Caco-2 (cell line): Measurements from ENCODE around the gene PELI1. TPM values are rescaled to one million over a fixed set of nuclear protein-coding genes. Genes with fewer than 3 reads are reported as not detected.

Experiments used
- BruUV-seq: library from RNA; stranded (reverse); fragments of 400-500 nt; replicated peaks from 2 replicates; lab custom pipeline; 2021; lab: Mats Ljungman, UMichigan
- CTCF ChIA-PET: fragments of 300-600 bp; sonication (Branson Sonifier 250); formaldehyde crosslinking; loops from one replicate; lab custom pipeline; 2022; ENCODE audit warnings: antibody characterized with exemption; lab: Charles Lee
- POLR2A ChIA-PET: fragments of 300-600 bp; sonication (Branson Sonifier 250); formaldehyde crosslinking; loops from one replicate; lab custom pipeline; 2022; ENCODE audit warnings: antibody characterized with exemption; lab: Charles Lee
- DNase-seq, 2 experiments: peaks; one replicate each; pipeline versions ENCODE4 v3.0.0 to v3.0.0-alpha.2; 2020 to 2022
- H3K27me3 ChIP-seq: replicated peaks from 2 replicates; pipeline ENCODE4 v1.6.0; 2011; ENCODE audit warnings: low read length; ENCODE audit not compliant: control insufficient read depth, insufficient read depth
- H3K36me3 ChIP-seq: 2 replicates; pipeline ENCODE4 v1.5.1; 2011; ENCODE audit warnings: low read length; ENCODE audit not compliant: control insufficient read depth, insufficient read depth
- H3K4me1 ChIP-seq: fragments of 250-450 bp; sonication (Bioruptor Pico); 2 replicates; pipeline ENCODE4 v1.5.1; 2020; ENCODE audit warnings: mild to moderate bottlenecking
- H3K4me3 ChIP-seq: 2 replicates; pipeline ENCODE4 v1.5.1; 2011; ENCODE audit warnings: low read depth, mild to moderate bottlenecking, control low read depth, low read length
- H3K9me3 ChIP-seq: fragments of 250-450 bp; sonication (Bioruptor Pico); 2 replicates; pipeline ENCODE4 v1.5.1; 2020; ENCODE audit warnings: mild to moderate bottlenecking, moderate library complexity
- H3K27ac Mint-ChIP-seq: one replicate; pipeline ENCODE4 v1.8.0; 2022; ENCODE audit warnings: mixed read lengths; ENCODE audit not compliant: unreplicated experiment
- H3K27me3 Mint-ChIP-seq: one replicate; pipeline ENCODE4 v1.8.0; 2022; ENCODE audit warnings: mixed read lengths; ENCODE audit not compliant: insufficient read depth, unreplicated experiment
- H3K36me3 Mint-ChIP-seq: one replicate; pipeline ENCODE4 v1.8.0; 2022; ENCODE audit warnings: mild to moderate bottlenecking, mixed read lengths; ENCODE audit not compliant: insufficient read depth, unreplicated experiment
- H3K4me1 Mint-ChIP-seq: one replicate; pipeline ENCODE4 v1.8.0; 2022; ENCODE audit warnings: low read depth, mixed read lengths; ENCODE audit not compliant: unreplicated experiment
- H3K4me3 Mint-ChIP-seq: one replicate; pipeline ENCODE4 v1.8.0; 2022; ENCODE audit warnings: mild to moderate bottlenecking, moderate library complexity, mixed read lengths; ENCODE audit not compliant: unreplicated experiment
- H3K9me3 Mint-ChIP-seq: one replicate; pipeline ENCODE4 v1.8.0; 2022; ENCODE audit warnings: mixed read lengths; ENCODE audit not compliant: unreplicated experiment
- intact Hi-C: fragments of 100-400 bp; cut with micrococcal nuclease; formaldehyde crosslinking; loops from one replicate; pipeline ENCODE4 v1.10.0; 2022; ENCODE audit not compliant: unreplicated experiment
- total RNA-seq: library from RNA; stranded (reverse); gene quantifications from 2 replicates; pipeline ENCODE4 v1.2.3, GENCODE V29; 2022
- TF ChIP-seq, protein P1 (sequence below), 2 experiments: fragments of 200-600 bp in 1 of 2; IDR thresholded peaks; 1 replicate in 1 of 2; 2 replicates in 1 of 2; pipeline versions ENCODE4 v1.5.1 to v1.8.0; 2011 to 2022; ENCODE audit warnings: antibody characterized with exemption in 1 of 2, control low read depth in 1 of 2, inconsistent platforms in 1 of 2, low read depth in 1 of 2, low read length in 1 of 2, mild to moderate bottlenecking in 1 of 2, moderate library complexity in 1 of 2; ENCODE audit not compliant: insufficient read depth in 1 of 2, severe bottlenecking in 1 of 2, unreplicated experiment in 1 of 2

The PELI1 gene
- total RNA-seq, 1 experiment from 2014 or later, result 64.1 TPM

GRCh38 chr2:64133354-64133753, 10.9 kb downstream of the PELI1 start:
- Histone ChIP-seq H3K36me3 (no peaks in the 10 kb centered on the region), H3K4me1 (peaks cover 40% of the 10 kb centered on the region), H3K4me3 (no peak overlapping the region), H3K27me3 (no peaks in the 10 kb centered on the region), H3K9me3 (no peaks in the 10 kb centered on the region)
- no peak for DNase-seq
- ChIA-PET POLR2A (no interaction called here), CTCF (no interaction called here)
- Mint-ChIP-seq H3K27ac (no peak overlapping the region), H3K9me3 (no peaks in the 10 kb centered on the region), H3K4me3 (no peak overlapping the region), H3K36me3 (peaks cover 39% of the 10 kb centered on the region), H3K4me1 (peaks cover 42% of the 10 kb centered on the region), H3K27me3 (no peaks in the 10 kb centered on the region)
- intact Hi-C loops, result no loop called here
- no TSS peak for BruUV-seq
- TF ChIP-seq, protein P1, sequence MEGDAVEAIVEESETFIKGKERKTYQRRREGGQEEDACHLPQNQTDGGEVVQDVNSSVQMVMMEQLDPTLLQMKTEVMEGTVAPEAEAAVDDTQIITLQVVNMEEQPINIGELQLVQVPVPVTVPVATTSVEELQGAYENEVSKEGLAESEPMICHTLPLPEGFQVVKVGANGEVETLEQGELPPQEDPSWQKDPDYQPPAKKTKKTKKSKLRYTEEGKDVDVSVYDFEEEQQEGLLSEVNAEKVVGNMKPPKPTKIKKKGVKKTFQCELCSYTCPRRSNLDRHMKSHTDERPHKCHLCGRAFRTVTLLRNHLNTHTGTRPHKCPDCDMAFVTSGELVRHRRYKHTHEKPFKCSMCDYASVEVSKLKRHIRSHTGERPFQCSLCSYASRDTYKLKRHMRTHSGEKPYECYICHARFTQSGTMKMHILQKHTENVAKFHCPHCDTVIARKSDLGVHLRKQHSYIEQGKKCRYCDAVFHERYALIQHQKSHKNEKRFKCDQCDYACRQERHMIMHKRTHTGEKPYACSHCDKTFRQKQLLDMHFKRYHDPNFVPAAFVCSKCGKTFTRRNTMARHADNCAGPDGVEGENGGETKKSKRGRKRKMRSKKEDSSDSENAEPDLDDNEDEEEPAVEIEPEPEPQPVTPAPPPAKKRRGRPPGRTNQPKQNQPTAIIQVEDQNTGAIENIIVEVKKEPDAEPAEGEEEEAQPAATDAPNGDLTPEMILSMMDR (IDR thresholded peaks at IDR 0.05; ENCODE audit: insufficient read depth in 1 of 2, low read depth in 1 of 2, low read length in 1 of 2, severe bottlenecking in 1 of 2, unreplicated experiment in 1 of 2), result no peak

- peak overlapping the region; percentile 70 for H3K27ac Mint-ChIP-seq
Observed at GRCh38 chr2:64130333-64130732, 13.9 kb downstream of the PELI1 start.

DNA sequence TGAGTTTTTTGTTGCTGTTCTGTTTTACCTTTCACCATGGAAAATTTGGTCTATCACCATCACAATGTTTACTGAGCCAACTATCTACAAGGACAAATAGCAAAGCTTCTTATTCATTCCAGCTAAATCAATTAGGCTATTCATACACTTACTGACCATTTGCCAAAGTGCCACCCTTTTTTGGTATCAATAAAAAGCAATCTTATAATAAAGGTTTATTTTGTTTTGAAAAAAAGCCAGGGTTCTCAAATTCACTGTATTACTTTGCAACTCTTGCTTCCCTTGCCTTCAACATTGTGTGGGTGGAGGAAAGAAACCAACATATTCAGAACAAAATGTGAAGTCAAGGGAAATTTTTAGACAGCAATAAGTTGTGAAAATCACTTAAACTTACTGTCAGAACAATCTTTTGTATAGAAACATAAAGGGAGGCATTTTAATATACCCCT, 15.3 kb downstream of the PELI1 start:
- Mint-ChIP-seq H3K36me3 (peaks cover 15% of the 10 kb centered on the region), H3K27me3 (no peaks in the 10 kb centered on the region), H3K27ac (no peak overlapping the region), H3K9me3 (no peaks in the 10 kb centered on the region), H3K4me1 (peaks cover 24% of the 10 kb centered on the region), H3K4me3 (no peak overlapping the region)
- Histone ChIP-seq H3K9me3 (no peaks in the 10 kb centered on the region), H3K4me3 (no peak overlapping the region), H3K4me1 (peaks cover 32% of the 10 kb centered on the region), H3K36me3 (no peaks in the 10 kb centered on the region), H3K27me3 (no peaks in the 10 kb centered on the region)
- intact Hi-C loops, result no loop called here
- ChIA-PET CTCF (no interaction called here), POLR2A (no interaction called here)
- TF ChIP-seq, protein P1 (IDR thresholded peaks at IDR 0.05; ENCODE audit: insufficient read depth in 1 of 2, low read depth in 1 of 2, low read length in 1 of 2, severe bottlenecking in 1 of 2, unreplicated experiment in 1 of 2), result no peak
- no peak for DNase-seq
- no TSS peak for BruUV-seq

More at GRCh38 chr2:64130333-64130732, 13.9 kb downstream of the PELI1 start:
- no peak overlapping the region for H3K4me3 ChIP-seq
- H3K9me3 ChIP-seq, result no peaks in the 10 kb centered on the region
- DNase-seq, result no peak
- Mint-ChIP-seq H3K4me3 (no peak overlapping the region), H3K4me1 (peaks cover 32% of the 10 kb centered on the region), H3K36me3 (peaks cover 20% of the 10 kb centered on the region), H3K9me3 (no peaks in the 10 kb centered on the region), H3K27me3 (no peaks in the 10 kb centered on the region)
- no peaks in the 10 kb centered on the region for H3K36me3 ChIP-seq
- no peaks in the 10 kb centered on the region for H3K27me3 ChIP-seq
- no TSS peak for BruUV-seq
- POLR2A ChIA-PET, result interaction anchor here (0.5 kb wide), 1 partner anchor 22 kb away, joined by 3 read pairs; no protein-coding TSS in a partner anchor
- peaks cover 31% of the 10 kb centered on the region for H3K4me1 ChIP-seq
- TF ChIP-seq, protein P1 (IDR thresholded peaks at IDR 0.05; ENCODE audit: insufficient read depth in 1 of 2, low read depth in 1 of 2, low read length in 1 of 2, severe bottlenecking in 1 of 2, unreplicated experiment in 1 of 2), result no peak
- intact Hi-C loops, result no loop called here
- CTCF ChIA-PET, result no interaction called here
